ENCODE measurements around the gene LDB2.

Gene LDB2

DNA sequence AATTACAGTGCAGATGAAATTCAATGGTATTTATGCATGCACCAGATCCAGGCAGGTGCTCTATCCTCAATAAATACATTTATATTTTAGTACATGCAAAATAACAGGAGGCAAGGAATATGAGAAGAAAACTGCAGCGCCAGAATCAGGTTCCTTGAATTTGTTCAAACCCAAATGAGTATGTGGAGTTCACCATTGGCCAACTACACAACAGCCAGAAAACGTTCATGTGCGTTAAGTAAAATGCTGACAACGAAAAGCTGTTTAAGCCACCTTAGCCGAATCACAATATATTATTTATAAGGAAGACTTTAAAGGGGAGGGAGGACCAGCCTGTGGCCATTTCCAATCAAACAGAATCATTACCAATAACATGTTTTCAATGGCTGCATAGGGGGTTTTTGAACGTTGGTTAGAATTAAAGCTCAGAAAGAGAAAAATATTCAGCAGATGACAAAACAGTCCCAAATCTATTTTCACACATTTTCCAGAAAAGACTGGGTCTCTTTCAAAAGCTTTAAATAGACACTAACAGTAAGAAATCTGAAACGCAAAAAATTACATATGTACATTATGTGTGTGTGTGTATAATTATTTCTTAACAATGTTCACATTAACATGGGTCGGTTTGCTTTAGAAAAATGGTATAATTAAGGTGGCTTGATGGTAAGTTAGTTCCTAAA, 171.9 kb downstream of the LDB2 start:
- H3K4me1 ChIP-seq (ENCODE audit: control insufficient read depth, insufficient read depth, low read length) = peaks cover 15% of the 10 kb centered on the region
- no peaks in the 10 kb centered on the region for H3K27me3 ChIP-seq (ENCODE audit: control insufficient read depth, insufficient read depth, low read length)
- no peaks in the 10 kb centered on the region for H3K9me3 ChIP-seq (ENCODE audit: control insufficient read depth, insufficient read depth, low read length)
- no peaks in the 10 kb centered on the region for H3K36me3 ChIP-seq (ENCODE audit: control insufficient read depth, insufficient read depth, low read length)
- H3K4me3 ChIP-seq (ENCODE audit: low read depth, low read length) = no peak overlapping the region
- H3K9ac ChIP-seq (ENCODE audit: low read depth, low read length) = no peak overlapping the region

DNA sequence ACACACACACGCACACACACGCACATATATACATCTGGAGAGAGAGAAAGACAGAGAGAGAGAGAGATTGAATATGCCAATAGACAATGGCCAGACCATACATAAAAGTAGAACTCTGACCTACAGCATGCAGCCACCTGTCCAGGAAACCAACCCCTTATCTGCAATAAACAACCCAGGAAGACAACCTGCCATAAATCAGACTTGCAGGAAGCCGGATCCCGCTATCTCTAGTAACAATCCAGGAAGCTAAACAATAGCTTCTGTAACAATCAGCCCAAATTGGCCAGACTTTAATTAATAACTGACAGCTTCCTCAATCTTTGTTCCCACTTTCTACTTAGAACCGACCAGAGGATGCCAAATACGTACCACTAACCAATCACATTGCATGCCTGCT, 173.2 kb downstream of the LDB2 start:
- Histone ChIP-seq H3K27me3 (ENCODE audit: control insufficient read depth, insufficient read depth, low read length) (no peaks in the 10 kb centered on the region), H3K9me3 (ENCODE audit: control insufficient read depth, insufficient read depth, low read length) (no peaks in the 10 kb centered on the region), H3K9ac (ENCODE audit: low read depth, low read length) (no peak overlapping the region), H3K36me3 (ENCODE audit: control insufficient read depth, insufficient read depth, low read length) (no peaks in the 10 kb centered on the region), H3K4me1 (ENCODE audit: control insufficient read depth, insufficient read depth, low read length) (peaks cover 15% of the 10 kb centered on the region), H3K4me3 (ENCODE audit: low read depth, low read length) (no peak overlapping the region)

DNA sequence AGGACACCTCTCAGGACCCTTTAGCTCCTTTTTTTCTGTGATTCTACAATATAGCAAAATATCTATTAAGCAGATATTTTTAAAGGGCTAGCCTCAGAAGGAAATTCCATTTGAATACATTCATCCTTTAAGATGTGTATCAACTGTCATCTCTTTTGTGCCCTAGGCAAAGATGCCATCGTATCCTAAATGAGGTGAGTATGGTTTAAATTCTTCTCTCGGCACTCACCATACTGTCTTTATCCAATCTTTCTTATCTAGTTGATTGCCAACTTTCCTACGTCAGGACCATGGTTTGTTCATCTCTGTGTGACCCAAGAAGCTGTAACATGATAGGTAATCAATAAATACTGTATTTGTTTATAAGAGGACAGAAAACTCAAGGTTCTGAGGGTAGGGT, 176.0 kb downstream of the LDB2 start:
- no peak overlapping the region for H3K4me3 ChIP-seq (ENCODE audit: low read depth, low read length)
- H3K27me3 ChIP-seq (ENCODE audit: control insufficient read depth, insufficient read depth, low read length) = no peaks in the 10 kb centered on the region
- no peaks in the 10 kb centered on the region for H3K36me3 ChIP-seq (ENCODE audit: control insufficient read depth, insufficient read depth, low read length)
- no peak overlapping the region for H3K9ac ChIP-seq (ENCODE audit: low read depth, low read length)
- no peaks in the 10 kb centered on the region for H3K4me1 ChIP-seq (ENCODE audit: control insufficient read depth, insufficient read depth, low read length)
- H3K9me3 ChIP-seq (ENCODE audit: control insufficient read depth, insufficient read depth, low read length) = no peaks in the 10 kb centered on the region

DNA sequence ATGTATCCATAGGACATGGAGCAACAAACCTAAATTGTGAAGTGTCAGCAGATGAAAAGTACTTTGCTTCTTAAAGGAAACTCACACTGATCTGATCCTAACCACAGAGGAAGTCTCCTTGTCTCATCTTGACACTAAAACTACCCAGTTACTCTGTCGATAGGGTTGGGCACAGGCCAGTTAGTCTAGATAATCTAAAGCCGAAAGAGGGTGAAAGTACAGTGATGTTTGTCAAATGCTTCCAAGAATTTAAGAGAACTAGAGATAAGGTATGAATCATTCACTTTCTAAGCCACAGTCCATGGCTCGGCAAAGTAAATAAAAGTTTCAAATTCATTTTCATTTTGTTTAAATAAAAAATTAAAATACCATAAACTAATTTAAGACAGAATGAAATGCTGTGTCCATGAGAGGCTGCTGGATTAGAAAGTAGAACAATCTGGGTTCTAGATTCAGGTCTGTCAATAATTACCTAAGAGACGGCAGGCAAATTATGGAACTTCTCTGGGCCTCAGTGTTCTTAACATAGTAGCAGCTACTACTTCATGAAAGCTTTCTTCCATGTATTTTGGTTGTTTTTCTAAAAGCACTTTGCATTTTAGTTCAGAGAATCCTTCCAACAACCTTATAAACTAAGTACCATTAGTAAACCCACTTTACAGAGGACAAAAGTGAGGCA, 176.7 kb downstream of the LDB2 start:
- H3K4me3 ChIP-seq (ENCODE audit: low read depth, low read length) = no peak overlapping the region
- H3K27me3 ChIP-seq (ENCODE audit: control insufficient read depth, insufficient read depth, low read length) = no peaks in the 10 kb centered on the region
- no peaks in the 10 kb centered on the region for H3K9me3 ChIP-seq (ENCODE audit: control insufficient read depth, insufficient read depth, low read length)
- no peaks in the 10 kb centered on the region for H3K36me3 ChIP-seq (ENCODE audit: control insufficient read depth, insufficient read depth, low read length)
- no peak overlapping the region for H3K9ac ChIP-seq (ENCODE audit: low read depth, low read length)
- no peaks in the 10 kb centered on the region for H3K4me1 ChIP-seq (ENCODE audit: control insufficient read depth, insufficient read depth, low read length)

DNA sequence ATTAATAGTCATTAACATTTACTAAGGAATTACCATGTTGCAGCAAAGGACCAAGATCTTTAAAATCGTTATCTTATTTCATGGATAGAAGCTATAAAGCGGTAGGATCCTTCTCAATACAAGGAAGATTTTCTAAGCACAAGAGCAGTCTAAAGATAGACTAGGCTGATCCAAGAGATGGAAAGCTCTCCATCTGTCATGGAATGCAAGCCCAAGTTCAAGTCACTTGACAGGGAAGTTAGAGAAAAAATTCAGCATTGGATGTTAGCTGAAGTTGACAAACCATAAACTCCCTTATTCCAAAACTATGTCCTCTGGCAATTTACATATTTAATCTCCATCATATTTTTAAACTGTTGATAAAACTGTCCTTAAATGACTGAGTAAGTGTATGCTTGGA, 177.7 kb downstream of the LDB2 start:
- no peaks in the 10 kb centered on the region for H3K36me3 ChIP-seq (ENCODE audit: control insufficient read depth, insufficient read depth, low read length)
- H3K9me3 ChIP-seq (ENCODE audit: control insufficient read depth, insufficient read depth, low read length) = no peaks in the 10 kb centered on the region
- H3K4me3 ChIP-seq (ENCODE audit: low read depth, low read length) = no peak overlapping the region
- no peak overlapping the region for H3K9ac ChIP-seq (ENCODE audit: low read depth, low read length)
- H3K4me1 ChIP-seq (ENCODE audit: control insufficient read depth, insufficient read depth, low read length) = no peaks in the 10 kb centered on the region
- H3K27me3 ChIP-seq (ENCODE audit: control insufficient read depth, insufficient read depth, low read length) = no peaks in the 10 kb centered on the region

DNA sequence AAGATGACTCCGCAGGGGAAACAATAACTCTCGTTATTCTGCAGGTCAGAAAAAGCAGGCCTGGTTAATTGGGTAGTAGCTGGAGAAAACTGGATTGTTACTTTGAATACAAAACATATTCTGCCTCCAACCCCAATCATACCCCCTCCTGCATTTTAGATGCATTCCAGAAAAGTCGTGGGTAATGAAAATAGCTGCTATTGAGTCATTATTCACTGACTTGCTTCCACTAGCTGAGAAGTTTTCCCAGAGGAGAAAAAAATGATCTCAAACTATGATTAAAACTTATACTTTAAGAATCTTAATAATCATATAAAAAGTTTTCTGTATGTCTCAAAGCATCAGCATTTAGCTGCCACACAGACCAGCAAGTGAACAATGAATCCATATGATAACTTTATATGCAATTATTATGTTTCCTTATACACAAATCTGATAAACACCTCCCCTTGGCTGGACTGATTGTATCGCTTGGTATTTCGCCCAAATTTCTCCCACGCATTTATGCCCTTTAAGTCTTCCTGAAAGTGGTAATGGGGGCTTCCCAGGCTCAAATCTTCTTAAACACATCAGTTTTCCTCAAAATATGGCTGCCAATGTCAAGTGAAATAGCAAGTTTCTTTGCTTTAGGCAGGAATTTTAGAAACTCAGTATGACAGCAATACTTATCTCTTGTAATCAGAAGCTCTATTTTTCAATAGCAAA, 181.0 kb downstream of the LDB2 start:
- Histone ChIP-seq H3K9ac (ENCODE audit: low read depth, low read length) (no peak overlapping the region), H3K4me1 (ENCODE audit: control insufficient read depth, insufficient read depth, low read length) (no peaks in the 10 kb centered on the region), H3K9me3 (ENCODE audit: control insufficient read depth, insufficient read depth, low read length) (no peaks in the 10 kb centered on the region), H3K36me3 (ENCODE audit: control insufficient read depth, insufficient read depth, low read length) (no peaks in the 10 kb centered on the region), H3K4me3 (ENCODE audit: low read depth, low read length) (no peak overlapping the region), H3K27me3 (ENCODE audit: control insufficient read depth, insufficient read depth, low read length) (no peaks in the 10 kb centered on the region)

DNA sequence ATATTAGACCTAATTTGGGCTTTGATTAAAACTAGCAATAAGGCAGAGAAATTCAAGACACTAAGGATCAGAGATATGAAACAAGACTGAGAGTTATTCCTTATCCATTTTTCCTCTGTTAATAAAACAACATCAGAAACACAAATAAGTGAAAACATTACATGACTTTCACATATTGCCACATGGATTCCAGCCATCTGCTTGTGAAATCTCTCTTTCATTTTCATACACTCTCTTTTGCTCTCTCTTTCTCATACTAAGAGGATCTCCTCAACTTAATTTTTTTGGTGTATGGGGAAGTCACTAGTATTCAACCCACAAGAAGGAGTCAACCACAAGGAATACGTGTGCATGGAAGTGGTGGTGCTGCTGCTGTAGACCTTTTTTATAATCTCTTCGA, 183.0 kb downstream of the LDB2 start:
- no peak overlapping the region for H3K4me3 ChIP-seq (ENCODE audit: low read depth, low read length)
- H3K9me3 ChIP-seq (ENCODE audit: control insufficient read depth, insufficient read depth, low read length) = no peaks in the 10 kb centered on the region

DNA sequence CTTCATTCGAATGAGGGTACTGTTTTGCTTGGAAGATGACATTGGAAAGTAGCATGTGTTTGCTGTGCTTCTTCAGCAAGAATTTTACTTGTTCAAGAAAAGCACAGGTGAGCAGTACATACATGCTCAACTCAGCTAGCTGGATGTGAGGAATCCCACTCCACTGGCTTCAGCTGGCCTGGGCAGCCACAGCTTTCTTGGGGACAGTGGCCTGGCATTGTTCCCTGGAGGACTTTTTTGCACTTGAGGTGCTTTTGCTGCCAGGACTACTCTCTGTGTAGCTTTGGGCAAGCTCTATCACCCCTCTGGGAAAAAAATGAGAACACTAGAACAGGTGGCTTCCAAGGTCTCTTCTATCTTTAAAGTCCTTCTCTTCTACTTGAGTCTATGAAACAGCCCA, 184.3 kb downstream of the LDB2 start:
- H3K9ac ChIP-seq (ENCODE audit: low read depth, low read length) = no peak overlapping the region
- H3K4me1 ChIP-seq (ENCODE audit: control insufficient read depth, insufficient read depth, low read length) = no peaks in the 10 kb centered on the region
- H3K9me3 ChIP-seq (ENCODE audit: control insufficient read depth, insufficient read depth, low read length) = no peaks in the 10 kb centered on the region

More for the DNA sequence above, 183.0 kb downstream of the LDB2 start:
- Histone ChIP-seq H3K36me3 (ENCODE audit: control insufficient read depth, insufficient read depth, low read length) (no peaks in the 10 kb centered on the region), H3K9ac (ENCODE audit: low read depth, low read length) (no peak overlapping the region), H3K4me1 (ENCODE audit: control insufficient read depth, insufficient read depth, low read length) (no peaks in the 10 kb centered on the region), H3K27me3 (ENCODE audit: control insufficient read depth, insufficient read depth, low read length) (no peaks in the 10 kb centered on the region)

DNA sequence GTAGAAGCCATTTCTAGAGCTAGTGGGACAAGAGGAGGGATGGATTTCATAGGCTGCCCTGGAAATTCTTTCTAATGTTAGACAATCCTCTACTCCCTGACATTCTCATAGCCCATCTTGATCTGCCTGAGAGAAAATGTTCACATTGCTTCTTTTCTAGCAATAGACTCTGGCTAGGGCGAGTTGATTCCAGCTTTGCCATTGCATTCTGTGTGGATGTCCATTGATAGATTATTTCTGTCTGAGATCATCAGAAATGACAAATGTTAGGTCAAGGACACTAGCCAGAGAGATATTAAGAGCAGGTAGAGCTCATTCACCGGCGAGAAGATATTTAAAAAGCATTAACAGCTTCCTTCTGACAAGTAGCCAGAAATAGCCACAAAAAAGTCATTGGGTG, 184.7 kb downstream of the LDB2 start:
- H3K9ac ChIP-seq (ENCODE audit: low read depth, low read length) = no peak overlapping the region
- no peaks in the 10 kb centered on the region for H3K9me3 ChIP-seq (ENCODE audit: control insufficient read depth, insufficient read depth, low read length)

More for the DNA sequence above, 184.3 kb downstream of the LDB2 start:
- Histone ChIP-seq H3K36me3 (ENCODE audit: control insufficient read depth, insufficient read depth, low read length) (no peaks in the 10 kb centered on the region), H3K27me3 (ENCODE audit: control insufficient read depth, insufficient read depth, low read length) (no peaks in the 10 kb centered on the region), H3K4me3 (ENCODE audit: low read depth, low read length) (no peak overlapping the region)

DNA sequence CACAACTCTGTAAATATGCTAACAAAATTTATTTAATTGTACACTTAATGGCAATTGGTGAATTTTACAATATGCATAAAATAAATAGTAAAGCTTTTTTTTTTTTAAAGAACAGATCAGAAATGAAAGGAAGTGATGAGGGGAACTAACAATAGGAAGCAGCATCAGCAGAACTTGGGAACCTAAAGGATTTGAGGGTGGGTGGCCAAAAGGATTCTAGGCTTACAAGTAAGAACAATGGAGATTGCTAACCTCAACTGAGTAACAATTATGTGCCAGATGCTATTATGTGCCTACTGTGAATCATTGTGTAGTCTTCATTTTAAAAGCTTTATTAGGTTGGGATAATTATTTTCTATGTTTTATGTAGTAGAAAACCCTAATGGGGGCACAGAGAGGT, 185.2 kb downstream of the LDB2 start:
- no peak overlapping the region for H3K4me3 ChIP-seq (ENCODE audit: low read depth, low read length)
- no peaks in the 10 kb centered on the region for H3K36me3 ChIP-seq (ENCODE audit: control insufficient read depth, insufficient read depth, low read length)
- no peaks in the 10 kb centered on the region for H3K9me3 ChIP-seq (ENCODE audit: control insufficient read depth, insufficient read depth, low read length)

More for the DNA sequence above, 184.7 kb downstream of the LDB2 start:
- Histone ChIP-seq H3K27me3 (ENCODE audit: control insufficient read depth, insufficient read depth, low read length) (no peaks in the 10 kb centered on the region), H3K4me1 (ENCODE audit: control insufficient read depth, insufficient read depth, low read length) (no peaks in the 10 kb centered on the region), H3K36me3 (ENCODE audit: control insufficient read depth, insufficient read depth, low read length) (no peaks in the 10 kb centered on the region), H3K4me3 (ENCODE audit: low read depth, low read length) (no peak overlapping the region)

DNA sequence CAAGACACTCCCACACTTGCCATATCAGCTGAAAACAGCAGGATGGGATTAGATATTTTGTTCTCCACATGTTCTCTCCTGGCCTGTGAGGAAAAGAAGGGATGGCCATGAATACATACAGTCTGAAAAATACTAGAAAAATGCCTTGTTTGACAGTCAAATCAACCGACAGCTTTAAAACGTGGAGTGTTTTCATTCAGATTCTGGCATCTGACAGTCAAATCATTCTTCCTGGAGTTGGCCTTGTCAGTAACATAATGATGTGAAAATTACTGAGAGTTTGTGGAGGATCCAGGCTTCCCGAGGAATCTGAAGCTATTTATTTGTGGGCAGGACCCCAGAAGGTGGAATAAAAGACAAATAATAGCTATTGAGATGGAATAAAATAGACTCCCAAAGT, 188.2 kb downstream of the LDB2 start:
- no peak overlapping the region for H3K4me3 ChIP-seq (ENCODE audit: low read depth, low read length)
- no peaks in the 10 kb centered on the region for H3K4me1 ChIP-seq (ENCODE audit: control insufficient read depth, insufficient read depth, low read length)
- no peaks in the 10 kb centered on the region for H3K27me3 ChIP-seq (ENCODE audit: control insufficient read depth, insufficient read depth, low read length)
- H3K9me3 ChIP-seq (ENCODE audit: control insufficient read depth, insufficient read depth, low read length) = no peaks in the 10 kb centered on the region
- H3K9ac ChIP-seq (ENCODE audit: low read depth, low read length) = no peak overlapping the region
- no peaks in the 10 kb centered on the region for H3K36me3 ChIP-seq (ENCODE audit: control insufficient read depth, insufficient read depth, low read length)

More for the DNA sequence above, 185.2 kb downstream of the LDB2 start:
- Histone ChIP-seq H3K9ac (ENCODE audit: low read depth, low read length) (no peak overlapping the region), H3K27me3 (ENCODE audit: control insufficient read depth, insufficient read depth, low read length) (no peaks in the 10 kb centered on the region), H3K4me1 (ENCODE audit: control insufficient read depth, insufficient read depth, low read length) (no peaks in the 10 kb centered on the region)

DNA sequence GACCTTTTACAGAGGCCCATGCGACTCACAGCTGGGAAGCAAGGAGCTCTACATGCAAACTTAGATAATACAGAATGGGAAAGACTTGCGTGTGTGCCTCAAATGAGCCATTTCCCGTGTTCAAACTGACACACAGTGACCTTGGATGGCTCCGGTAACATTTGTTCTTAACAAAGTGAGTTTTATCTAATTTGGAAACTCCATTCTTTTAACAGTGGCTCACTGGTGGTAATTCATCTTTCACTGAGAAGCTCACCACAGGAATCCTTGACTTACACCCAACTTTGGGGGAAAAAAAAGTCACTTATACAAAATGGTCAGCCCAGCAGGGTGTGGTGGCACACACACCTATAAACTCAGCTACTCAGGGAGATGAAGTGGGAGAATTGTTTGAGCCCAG, 190.6 kb downstream of the LDB2 start:
- no peaks in the 10 kb centered on the region for H3K36me3 ChIP-seq (ENCODE audit: control insufficient read depth, insufficient read depth, low read length)

More for the DNA sequence above, 190.6 kb downstream of the LDB2 start:
- no peak overlapping the region for H3K4me3 ChIP-seq (ENCODE audit: low read depth, low read length)
- H3K27me3 ChIP-seq (ENCODE audit: control insufficient read depth, insufficient read depth, low read length) = no peaks in the 10 kb centered on the region
- H3K9me3 ChIP-seq (ENCODE audit: control insufficient read depth, insufficient read depth, low read length) = no peaks in the 10 kb centered on the region
- no peak overlapping the region for H3K9ac ChIP-seq (ENCODE audit: low read depth, low read length)
- no peaks in the 10 kb centered on the region for H3K4me1 ChIP-seq (ENCODE audit: control insufficient read depth, insufficient read depth, low read length)

All from iPS-15b (cell line).